WTC11 (cell line): ENCODE measurements around the gene HPSE.

Experiments used
- GRHL2 ChIP-seq: fragments of 250-450 bp; sonication (Bioruptor Pico); IDR thresholded peaks from 2 replicates; pipeline ENCODE4 v1.8.0; 2022; ENCODE audit warnings: mild to moderate bottlenecking, moderate library complexity; ENCODE audit not compliant: insufficient replicate concordance, severe bottlenecking
- TF ChIP-seq, protein P1 (sequence below): fragments of 200-600 bp; IDR thresholded peaks from 2 replicates; pipeline ENCODE4 v1.8.0; 2022; ENCODE audit warnings: antibody characterized with exemption

DNA sequence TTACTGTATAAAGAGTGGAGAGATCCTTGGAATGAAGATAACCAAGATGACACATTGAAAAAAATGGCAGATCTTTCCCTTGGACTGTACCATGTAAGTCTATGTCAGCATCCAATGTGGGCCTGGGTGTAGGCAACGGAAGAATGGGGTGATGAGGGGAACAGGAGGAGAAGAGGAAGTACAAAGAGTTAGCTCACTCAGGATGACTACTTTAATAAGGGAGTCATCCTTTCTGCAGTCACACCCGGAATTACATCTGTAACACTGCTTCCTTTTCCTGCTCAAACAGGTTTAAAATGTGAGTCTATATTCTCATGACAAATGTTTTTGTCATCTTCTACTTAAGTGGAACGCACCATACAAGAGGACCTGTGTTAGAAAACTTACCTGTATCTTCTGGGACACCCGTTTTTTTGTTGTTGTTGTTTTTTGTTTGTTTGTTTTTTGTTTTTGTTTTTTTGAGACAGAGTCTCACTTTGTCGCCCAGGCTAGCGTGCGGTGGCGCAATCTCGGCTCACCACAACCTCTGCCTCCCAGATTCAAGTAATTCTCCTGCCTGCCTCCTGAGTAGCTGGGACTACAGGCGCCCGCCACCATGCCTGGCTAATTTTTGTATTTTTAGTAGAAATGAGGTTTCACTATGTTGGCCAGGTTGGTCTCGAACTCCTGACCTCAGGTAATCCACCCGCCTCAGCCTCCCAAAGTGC is 18.0 kb downstream of the HPSE start:
- TF ChIP-seq GRHL2 (CRISPR knock-in tag): no peak
- TF ChIP-seq, protein P1, sequence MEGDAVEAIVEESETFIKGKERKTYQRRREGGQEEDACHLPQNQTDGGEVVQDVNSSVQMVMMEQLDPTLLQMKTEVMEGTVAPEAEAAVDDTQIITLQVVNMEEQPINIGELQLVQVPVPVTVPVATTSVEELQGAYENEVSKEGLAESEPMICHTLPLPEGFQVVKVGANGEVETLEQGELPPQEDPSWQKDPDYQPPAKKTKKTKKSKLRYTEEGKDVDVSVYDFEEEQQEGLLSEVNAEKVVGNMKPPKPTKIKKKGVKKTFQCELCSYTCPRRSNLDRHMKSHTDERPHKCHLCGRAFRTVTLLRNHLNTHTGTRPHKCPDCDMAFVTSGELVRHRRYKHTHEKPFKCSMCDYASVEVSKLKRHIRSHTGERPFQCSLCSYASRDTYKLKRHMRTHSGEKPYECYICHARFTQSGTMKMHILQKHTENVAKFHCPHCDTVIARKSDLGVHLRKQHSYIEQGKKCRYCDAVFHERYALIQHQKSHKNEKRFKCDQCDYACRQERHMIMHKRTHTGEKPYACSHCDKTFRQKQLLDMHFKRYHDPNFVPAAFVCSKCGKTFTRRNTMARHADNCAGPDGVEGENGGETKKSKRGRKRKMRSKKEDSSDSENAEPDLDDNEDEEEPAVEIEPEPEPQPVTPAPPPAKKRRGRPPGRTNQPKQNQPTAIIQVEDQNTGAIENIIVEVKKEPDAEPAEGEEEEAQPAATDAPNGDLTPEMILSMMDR: no peak
